Choroid plexus epithelial cell (primary cell): ENCODE measurements around the gene OR8K5.

Experiments
- DNase-seq: peaks from one replicate; pipeline ENCODE4 v3.0.0-alpha.2; 2010; ENCODE audit warnings: low read depth
- H3K4me3 ChIP-seq: 2 replicates; pipeline ENCODE4 v1.5.1; 2011; ENCODE audit warnings: low read depth, mild to moderate bottlenecking, control low read depth, low read length, moderate library complexity
- TF ChIP-seq, protein P1 (sequence below): conservative IDR thresholded peaks from 2 replicates; pipeline ENCODE4 v1.5.1; 2011; ENCODE audit warnings: low read depth, mild to moderate bottlenecking, control low read depth, inconsistent platforms, low read length, moderate library complexity

OR8K5 gene

DNA sequence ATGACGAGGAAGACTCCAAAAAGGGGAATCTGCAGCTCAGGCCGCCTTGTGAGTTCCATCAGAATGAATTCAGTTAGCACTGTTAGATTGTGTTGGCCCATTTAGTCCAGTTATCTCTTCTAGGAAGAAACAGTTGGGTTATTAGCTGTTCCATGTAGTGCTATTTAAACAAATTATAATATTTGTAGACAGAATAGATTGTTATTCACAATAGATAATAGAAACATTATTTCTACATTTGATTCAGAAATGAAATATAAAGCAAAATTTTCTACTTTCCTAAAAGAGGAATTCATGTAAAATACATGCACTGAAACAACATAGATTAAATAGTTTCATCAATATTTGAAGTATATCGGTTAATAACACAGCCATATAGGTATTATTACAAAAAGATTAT is at the start of gene OR8K5:
Gene OR8K5, minus strand, starts transcription at position 101 of the 400 bp plus-strand sequence. Its CDS starts 0 bp downstream, at position 101.
- DNase-seq: no peak
- no peak within 1 kb of the TSS for H3K4me3 ChIP-seq
- TF ChIP-seq, protein P1, sequence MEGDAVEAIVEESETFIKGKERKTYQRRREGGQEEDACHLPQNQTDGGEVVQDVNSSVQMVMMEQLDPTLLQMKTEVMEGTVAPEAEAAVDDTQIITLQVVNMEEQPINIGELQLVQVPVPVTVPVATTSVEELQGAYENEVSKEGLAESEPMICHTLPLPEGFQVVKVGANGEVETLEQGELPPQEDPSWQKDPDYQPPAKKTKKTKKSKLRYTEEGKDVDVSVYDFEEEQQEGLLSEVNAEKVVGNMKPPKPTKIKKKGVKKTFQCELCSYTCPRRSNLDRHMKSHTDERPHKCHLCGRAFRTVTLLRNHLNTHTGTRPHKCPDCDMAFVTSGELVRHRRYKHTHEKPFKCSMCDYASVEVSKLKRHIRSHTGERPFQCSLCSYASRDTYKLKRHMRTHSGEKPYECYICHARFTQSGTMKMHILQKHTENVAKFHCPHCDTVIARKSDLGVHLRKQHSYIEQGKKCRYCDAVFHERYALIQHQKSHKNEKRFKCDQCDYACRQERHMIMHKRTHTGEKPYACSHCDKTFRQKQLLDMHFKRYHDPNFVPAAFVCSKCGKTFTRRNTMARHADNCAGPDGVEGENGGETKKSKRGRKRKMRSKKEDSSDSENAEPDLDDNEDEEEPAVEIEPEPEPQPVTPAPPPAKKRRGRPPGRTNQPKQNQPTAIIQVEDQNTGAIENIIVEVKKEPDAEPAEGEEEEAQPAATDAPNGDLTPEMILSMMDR: no peak

DNA sequence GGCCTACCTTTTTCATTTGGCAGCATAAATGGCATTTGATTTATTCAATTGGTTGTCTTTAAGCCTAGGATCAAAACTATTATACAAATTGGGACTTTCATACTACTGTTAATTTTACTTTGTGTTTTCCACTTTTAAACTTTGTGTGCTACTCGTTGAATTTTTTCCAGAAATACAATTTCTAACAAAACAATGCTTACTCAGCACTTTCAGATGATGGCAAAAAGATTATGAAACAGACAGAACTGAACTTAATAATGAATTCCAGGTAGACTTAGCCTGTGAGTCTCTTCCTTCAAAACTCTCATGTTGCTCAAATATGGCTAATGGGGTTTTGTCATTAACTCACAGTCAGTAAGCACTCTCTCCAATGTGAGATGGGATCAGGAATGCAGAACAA is 47.7 kb upstream of the OR8K5 start:
- TF ChIP-seq, protein P1: no peak
- no peak for DNase-seq
- H3K4me3 ChIP-seq: no peak overlapping the region

DNA sequence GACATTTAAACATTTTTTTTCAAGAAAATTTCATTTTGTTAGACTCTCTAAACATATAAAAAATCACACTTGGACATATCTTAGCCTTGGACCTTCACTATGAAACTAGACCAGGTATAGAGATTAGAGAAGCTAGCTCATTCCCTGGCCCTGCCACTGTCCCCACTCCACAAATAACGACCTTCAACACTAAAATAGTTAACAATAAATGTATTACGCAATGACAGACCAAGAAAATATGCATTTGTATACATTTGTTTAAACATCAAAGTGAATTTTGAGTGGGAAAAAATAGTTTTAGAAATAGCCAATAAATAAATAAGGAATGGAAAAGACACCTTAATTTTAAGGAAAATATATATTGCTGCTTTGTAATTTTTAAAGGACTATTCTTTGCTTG is 37.2 kb upstream of the OR8K5 start:
- DNase-seq: no peak
- TF ChIP-seq, protein P1: no peak
- no peak overlapping the region for H3K4me3 ChIP-seq

- DNase-seq: no peak
- no peak overlapping the region for H3K4me3 ChIP-seq
- TF ChIP-seq, protein P1: no peak
Observed at GRCh38 chr11:56196705-56197104, 36.6 kb upstream of the OR8K5 start.

DNA sequence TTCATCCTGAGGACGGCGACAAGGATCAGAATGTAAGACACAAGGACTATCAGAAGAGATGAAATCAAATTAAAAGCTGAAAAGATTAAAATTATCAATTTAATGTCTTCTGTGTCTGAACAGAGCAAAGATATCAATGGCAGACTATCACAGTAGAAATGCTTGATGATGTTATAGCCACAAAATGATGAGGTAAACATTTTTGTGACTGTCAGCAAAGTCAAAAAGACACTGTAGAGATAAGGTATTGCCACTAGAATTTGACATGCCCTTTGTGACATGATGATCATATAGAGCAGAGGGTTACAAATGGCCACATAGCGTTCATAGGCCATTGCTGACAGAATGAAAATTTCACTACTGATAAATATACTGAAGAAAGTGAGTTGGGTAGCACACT is 28.5 kb upstream of the OR8K5 start:
- no peak overlapping the region for H3K4me3 ChIP-seq
- TF ChIP-seq, protein P1: no peak
- no peak for DNase-seq

- no peak overlapping the region for H3K4me3 ChIP-seq
- TF ChIP-seq, protein P1: no peak
- DNase-seq: no peak
Observed at GRCh38 chr11:56183459-56183858, 23.3 kb upstream of the OR8K5 start.

DNA sequence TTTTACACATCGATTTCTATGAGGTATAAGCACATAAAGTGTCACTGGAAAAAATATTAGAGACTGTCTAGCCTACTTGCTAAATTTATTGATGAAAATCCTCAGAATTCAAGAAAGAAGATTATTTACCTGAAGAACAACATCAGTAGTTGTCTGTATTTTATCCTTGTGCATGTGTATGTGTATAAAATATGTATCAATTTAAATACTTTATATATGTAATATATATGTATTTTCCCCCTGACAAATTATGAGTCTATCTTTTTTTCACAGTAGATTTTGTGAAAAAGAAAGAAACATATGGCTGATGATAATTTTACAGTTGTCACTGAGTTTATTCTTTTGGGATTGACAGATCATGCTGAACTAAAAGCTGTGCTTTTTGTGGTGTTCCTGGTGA is 16.2 kb upstream of the OR8K5 start, which contains the start of gene OR5J2:
Gene OR5J2, plus strand, starts transcription at position 301 of the 400 bp plus-strand sequence. Its CDS starts 0 bp downstream, at position 301.
- TF ChIP-seq, protein P1: no peak
- no peak within 1 kb of the TSS for H3K4me3 ChIP-seq
- no peak for DNase-seq
